NCI-H146 treated with DMSO at 0.1 percent for 48 hours (cell line): ENCODE data around the gene CAPS.
"Not testable (repeated sequence)": the region's sequence is repeated elsewhere in the genome, so short reads cannot be mapped to it uniquely, and the experiment has no call there.

ENCODE experiments used
- DNase-seq: peaks from one replicate; lab custom pipeline; 2025; ENCODE audit not compliant: unreplicated experiment; lab: John Stamatoyannopoulos, UW

CAPS gene

GRCh38 chr19:5913739-5914357 lies at the start of gene CAPS:
CAPS (plus strand) TSS chr19:5914254; CDS start chr19:5914407, 153 bp downstream.
- DNase-seq, result no peak

- no peak for DNase-seq
Measured at GRCh38 chr19:5864725-5865486, 49.1 kb upstream of the CAPS start.

GRCh38 chr19:5865772-5866171 lies 48.3 kb upstream of the CAPS start:
- no peak for DNase-seq

GRCh38 chr19:5867201-5868136 lies 46.6 kb upstream of the CAPS start:
- DNase-seq, result no peak

- DNase-seq, result no peak
Measured at GRCh38 chr19:5870986-5871394, 43.1 kb upstream of the CAPS start.

- DNase-seq, result no peak
Measured at GRCh38 chr19:5873617-5874199, 40.3 kb upstream of the CAPS start.

- DNase-seq, result not testable (repeated sequence)
Measured at GRCh38 chr19:5874496-5874895, 39.6 kb upstream of the CAPS start.

- DNase-seq, result no peak
Measured at GRCh38 chr19:5877427-5877826, 36.6 kb upstream of the CAPS start.

- no peak for DNase-seq
Measured at GRCh38 chr19:5877882-5878281, 36.2 kb upstream of the CAPS start.

GRCh38 chr19:5880196-5880595 lies 33.9 kb upstream of the CAPS start:
- no peak for DNase-seq

GRCh38 chr19:5880604-5881078 lies 33.4 kb upstream of the CAPS start:
- no peak for DNase-seq

- peak; percentile 77 for DNase-seq
Measured at GRCh38 chr19:5881543-5882299, 32.3 kb upstream of the CAPS start.

GRCh38 chr19:5882421-5882968 lies 31.6 kb upstream of the CAPS start:
- no peak for DNase-seq

GRCh38 chr19:5883157-5883873 lies 30.7 kb upstream of the CAPS start:
- DNase-seq, result not testable (repeated sequence)

- not testable (repeated sequence) for DNase-seq
Measured at GRCh38 chr19:5884065-5884811, 29.8 kb upstream of the CAPS start.

- no peak for DNase-seq
Measured at GRCh38 chr19:5889288-5889971, 24.6 kb upstream of the CAPS start.

GRCh38 chr19:5890099-5890498 lies 24.0 kb upstream of the CAPS start:
- no peak for DNase-seq

GRCh38 chr19:5891572-5891937 lies 22.5 kb upstream of the CAPS start:
- DNase-seq, result no peak
